ENCODE measurements around the gene KIF17. TPM values are rescaled to one million over a fixed set of nuclear protein-coding genes. Genes with fewer than 3 reads are reported as not detected.
A peak's percentile ranks its signal among the peaks of the same experiment; 100 is the strongest.
"Not testable (repeated sequence)": the region's sequence is repeated elsewhere in the genome, so short reads cannot be mapped to it uniquely, and the experiment has no call there.

KIF17 gene
- total RNA-seq, 1 experiment from 2014 or later, result not detected

GRCh38 chr1:20681999-20682398 is 35.8 kb downstream of the KIF17 start:
- in situ Hi-C loops (cut with HindIII; ENCODE audit: low pct_unique_long_range_greater_than_20kb, low sequenced_read_pairs), result no loop called here
- DNase-seq (ENCODE audit: low read depth, low spot score), result no peak

- no peak for DNase-seq (ENCODE audit: low read depth, low spot score)
- in situ Hi-C loops (cut with HindIII; ENCODE audit: low pct_unique_long_range_greater_than_20kb, low sequenced_read_pairs), result no loop called here
Measured at GRCh38 chr1:20680269-20680668, 37.5 kb downstream of the KIF17 start.

GRCh38 chr1:20678599-20678998 is 39.2 kb downstream of the KIF17 start:
- no peak for DNase-seq (ENCODE audit: low read depth, low spot score)
- in situ Hi-C loops (cut with HindIII; ENCODE audit: low pct_unique_long_range_greater_than_20kb, low sequenced_read_pairs), result no loop called here

GRCh38 chr1:20673626-20674025 is 44.2 kb downstream of the KIF17 start:
- DNase-seq (ENCODE audit: low read depth, low spot score); in situ Hi-C loops (cut with HindIII; ENCODE audit: low pct_unique_long_range_greater_than_20kb, low sequenced_read_pairs): not testable (repeated sequence)

GRCh38 chr1:20672265-20672632 is 45.6 kb downstream of the KIF17 start:
- DNase-seq (ENCODE audit: low read depth, low spot score), result no peak
- in situ Hi-C loops (cut with HindIII; ENCODE audit: low pct_unique_long_range_greater_than_20kb, low sequenced_read_pairs), result no loop called here

GRCh38 chr1:20670936-20671335 is 46.9 kb downstream of the KIF17 start:
- in situ Hi-C loops (cut with HindIII; ENCODE audit: low pct_unique_long_range_greater_than_20kb, low sequenced_read_pairs), result no loop called here
- no peak for DNase-seq (ENCODE audit: low read depth, low spot score)

- in situ Hi-C loops (cut with HindIII; ENCODE audit: low pct_unique_long_range_greater_than_20kb, low sequenced_read_pairs), result no loop called here
- no peak for DNase-seq (ENCODE audit: low read depth, low spot score)
Measured at GRCh38 chr1:20668581-20668980, 49.2 kb downstream of the KIF17 start.

- in situ Hi-C loops (cut with HindIII; ENCODE audit: low pct_unique_long_range_greater_than_20kb, low sequenced_read_pairs), result no loop called here
- peak; percentile 22 for DNase-seq (ENCODE audit: low read depth, low spot score)
Measured at GRCh38 chr1:20666804-20667203, 51.0 kb downstream of the KIF17 start.

- in situ Hi-C loops (cut with HindIII; ENCODE audit: low pct_unique_long_range_greater_than_20kb, low sequenced_read_pairs), result no loop called here
- no peak for DNase-seq (ENCODE audit: low read depth, low spot score)
Measured at GRCh38 chr1:20666146-20666545, 51.7 kb downstream of the KIF17 start.

GRCh38 chr1:20665726-20666125 is 52.1 kb downstream of the KIF17 start:
- in situ Hi-C loops (cut with HindIII; ENCODE audit: low pct_unique_long_range_greater_than_20kb, low sequenced_read_pairs), result no loop called here
- no peak for DNase-seq (ENCODE audit: low read depth, low spot score)

- DNase-seq (ENCODE audit: low read depth, low spot score), result no peak
- in situ Hi-C loops (cut with HindIII; ENCODE audit: low pct_unique_long_range_greater_than_20kb, low sequenced_read_pairs), result no loop called here
Measured at GRCh38 chr1:20663969-20664715, 53.7 kb downstream of the KIF17 start.

- in situ Hi-C loops (cut with HindIII; ENCODE audit: low pct_unique_long_range_greater_than_20kb, low sequenced_read_pairs), result no loop called here
Measured at GRCh38 chr1:20663365-20663764, 54.4 kb downstream of the KIF17 start.

GRCh38 chr1:20662110-20662475 is 55.7 kb downstream of the KIF17 start:
- no peak for DNase-seq (ENCODE audit: low read depth, low spot score)
- in situ Hi-C loops (cut with HindIII; ENCODE audit: low pct_unique_long_range_greater_than_20kb, low sequenced_read_pairs), result no loop called here

More at GRCh38 chr1:20663365-20663764, 54.4 kb downstream of the KIF17 start:
- no peak for DNase-seq (ENCODE audit: low read depth, low spot score)

GRCh38 chr1:20661207-20662109 is 56.3 kb downstream of the KIF17 start, which contains the start of gene DDOST:
TSS of gene DDOST (minus strand) at chr1:20661369. CDS start at chr1:20661350, 19 bp downstream.
- DNase-seq (ENCODE audit: low read depth, low spot score), result peak; percentile 97
- in situ Hi-C loops (cut with HindIII; ENCODE audit: low pct_unique_long_range_greater_than_20kb, low sequenced_read_pairs), result no loop called here

- no peak for DNase-seq (ENCODE audit: low read depth, low spot score)
- in situ Hi-C loops (cut with HindIII; ENCODE audit: low pct_unique_long_range_greater_than_20kb, low sequenced_read_pairs), result no loop called here
Measured at GRCh38 chr1:20660847-20661206, 57.0 kb downstream of the KIF17 start.

- no peak for DNase-seq (ENCODE audit: low read depth, low spot score)
- in situ Hi-C loops (cut with HindIII; ENCODE audit: low pct_unique_long_range_greater_than_20kb, low sequenced_read_pairs), result no loop called here
Measured at GRCh38 chr1:20660363-20660762, 57.4 kb downstream of the KIF17 start.

GRCh38 chr1:20658166-20658915 is 59.5 kb downstream of the KIF17 start:
- in situ Hi-C loops (cut with HindIII; ENCODE audit: low pct_unique_long_range_greater_than_20kb, low sequenced_read_pairs), result no loop called here
- DNase-seq (ENCODE audit: low read depth, low spot score), result no peak

GRCh38 chr1:20657024-20657423 is 60.8 kb downstream of the KIF17 start:
- in situ Hi-C loops (cut with HindIII; ENCODE audit: low pct_unique_long_range_greater_than_20kb, low sequenced_read_pairs), result no loop called here
- no peak for DNase-seq (ENCODE audit: low read depth, low spot score)
